IMR-90 (cell line): Measurements from ENCODE around the gene ZFHX3. TPM values are rescaled to one million over a fixed set of nuclear protein-coding genes. Genes with fewer than 3 reads are reported as not detected.

ENCODE experiments used
- ATAC-seq: fragments of 200-7000 bp; cut with Tn5 transposase; 2 replicates; pipeline ENCODE4 v1.9.1; 2020; ENCODE audit warnings: low read depth, mild to moderate bottlenecking, moderate library complexity
- BruUV-seq: library from RNA; stranded (reverse); fragments of 400-500 nt; replicated peaks from 2 replicates; lab custom pipeline; 2021; lab: Mats Ljungman, UMichigan
- CTCF ChIA-PET: fragments of 300-600 bp; formaldehyde crosslinking; extraction: SDS; loops from one replicate; lab custom pipeline; 2021; ENCODE audit warnings: antibody characterized with exemption; lab: Yijun Ruan, JAX
- POLR2A ChIA-PET: fragments of 300-600 bp; sonication (Branson Sonifier 250); formaldehyde crosslinking; loops from one replicate; lab custom pipeline; 2022; ENCODE audit warnings: antibody characterized with exemption; ENCODE audit not compliant: unreplicated experiment; lab: Charles Lee
- DNase-seq: peaks from one replicate; pipeline ENCODE4 v3.0.0; 2013
- H2AFZ ChIP-seq: replicated peaks from 2 replicates; pipeline ENCODE3; 2013; ENCODE audit warnings: low read length, mild to moderate bottlenecking; ENCODE audit not compliant: poor library complexity
- H2AK5ac ChIP-seq: 2 replicates; pipeline ENCODE4 v1.6.1; 2013; ENCODE audit warnings: low read depth, low read length, inconsistent platforms
- H2AK9ac ChIP-seq: replicated peaks from 2 replicates; pipeline ENCODE3; 2013; ENCODE audit warnings: mild to moderate bottlenecking, low read depth, low read length, moderate library complexity; ENCODE audit not compliant: poor library complexity
- H2BK120ac ChIP-seq: 2 replicates; pipeline ENCODE4 v1.6.1; 2013; ENCODE audit warnings: low read depth, low read length, inconsistent platforms
- H2BK15ac ChIP-seq: 3 replicates; pipeline ENCODE4 v1.6.1; 2013; ENCODE audit warnings: low read depth, low read length, inconsistent platforms
- H2BK20ac ChIP-seq: 2 replicates; pipeline ENCODE4 v1.6.1; 2013; ENCODE audit warnings: low read depth, mild to moderate bottlenecking, inconsistent platforms, low read length, moderate library complexity
- H2BK5ac ChIP-seq: 2 replicates; pipeline ENCODE4 v1.6.1; 2013; ENCODE audit warnings: mild to moderate bottlenecking, low read depth, low read length, inconsistent platforms; ENCODE audit not compliant: poor library complexity, severe bottlenecking
- H3K14ac ChIP-seq: replicated peaks from 2 replicates; pipeline ENCODE4 v1.6.1; 2013; ENCODE audit warnings: low read depth, low read length, inconsistent platforms
- H3K18ac ChIP-seq: 2 replicates; pipeline ENCODE4 v1.6.1; 2013; ENCODE audit warnings: low read depth, low read length, control low read depth
- H3K23ac ChIP-seq: 2 replicates; pipeline ENCODE4 v1.6.1; 2013; ENCODE audit warnings: low read depth, low read length, inconsistent platforms
- H3K27ac ChIP-seq: 2 replicates; pipeline ENCODE4 v1.5.1; 2013; ENCODE audit warnings: mild to moderate bottlenecking, control low read depth, low read length; ENCODE audit not compliant: insufficient read depth
- H3K27me3 ChIP-seq: 2 replicates; pipeline ENCODE4 v1.6.1; 2013; ENCODE audit warnings: low read length; ENCODE audit not compliant: control insufficient read depth, insufficient read depth
- H3K36me3 ChIP-seq: 2 replicates; pipeline ENCODE4 v1.6.1; 2013; ENCODE audit warnings: low read length, mixed read lengths; ENCODE audit not compliant: control insufficient read depth, insufficient read depth
- H3K4ac ChIP-seq: 2 replicates; pipeline ENCODE4 v1.6.1; 2013; ENCODE audit warnings: low read depth, low read length, inconsistent platforms
- H3K4me1 ChIP-seq: 2 replicates; pipeline ENCODE4 v1.6.1; 2013; ENCODE audit warnings: low read length, mixed read lengths; ENCODE audit not compliant: control insufficient read depth, insufficient read depth
- H3K4me2 ChIP-seq: 2 replicates; pipeline ENCODE4 v1.6.1; 2013; ENCODE audit warnings: low read depth, mild to moderate bottlenecking, control low read depth, low read length, moderate library complexity
- H3K4me3 ChIP-seq: 2 replicates; pipeline ENCODE4 v1.5.1; 2013; ENCODE audit warnings: low read depth, mild to moderate bottlenecking, control low read depth, low read length, moderate library complexity; ENCODE audit not compliant: insufficient read depth
- H3K56ac ChIP-seq: 2 replicates; pipeline ENCODE4 v1.6.1; 2013; ENCODE audit warnings: low read length, inconsistent platforms; ENCODE audit not compliant: insufficient read depth; ENCODE audit errors: extremely low read depth
- H3K79me1 ChIP-seq, 2 experiments: 2 replicates each; pipeline ENCODE4 v1.6.1; 2013; ENCODE audit warnings: low read length in 2 of 2, inconsistent platforms in 1 of 2, low read depth in 1 of 2
- H3K9ac ChIP-seq: 2 replicates; pipeline ENCODE4 v1.6.1; 2013; ENCODE audit warnings: low read depth, low read length, control low read depth
- H3K9me1 ChIP-seq: 2 replicates; pipeline ENCODE4 v1.6.1; 2013; ENCODE audit warnings: low read length, inconsistent platforms; ENCODE audit not compliant: insufficient read depth
- H3K9me3 ChIP-seq: 2 replicates; pipeline ENCODE4 v1.6.1; 2013; ENCODE audit warnings: low read length; ENCODE audit not compliant: control insufficient read depth, insufficient read depth
- H4K20me1 ChIP-seq: 2 replicates; pipeline ENCODE4 v1.6.1; 2013; ENCODE audit warnings: low read length, inconsistent platforms; ENCODE audit not compliant: insufficient read depth
- H4K5ac ChIP-seq: 2 replicates; pipeline ENCODE4 v1.6.1; 2013; ENCODE audit warnings: mild to moderate bottlenecking, low read depth, low read length, control low read depth
- H4K8ac ChIP-seq, 2 experiments: 2 replicates each; pipeline ENCODE4 v1.6.1; 2013; ENCODE audit warnings: low read depth in 2 of 2, low read length in 2 of 2, control low read depth in 1 of 2, inconsistent platforms in 1 of 2
- H4K91ac ChIP-seq: 2 replicates; pipeline ENCODE4 v1.6.1; 2013; ENCODE audit warnings: low read depth, low read length, inconsistent platforms; ENCODE audit not compliant: insufficient read depth
- BHLHE40 ChIP-seq: fragments of 150-350 bp; IDR thresholded peaks from 2 replicates; pipeline ENCODE4 v1.6.1; 2016; ENCODE audit warnings: mild to moderate bottlenecking, low read depth, low read length
- CHD1 ChIP-seq: IDR thresholded peaks from 2 replicates; pipeline ENCODE4 v1.6.1; 2012; ENCODE audit warnings: low read depth, low read length, improper control_type of control experiment
- FOS ChIP-seq: fragments of 150-350 bp; IDR thresholded peaks from 2 replicates; pipeline ENCODE4 v1.6.1; 2016; ENCODE audit warnings: low read depth, low read length
- MAFK ChIP-seq: IDR thresholded peaks from 2 replicates; pipeline ENCODE4 v1.6.1; 2012; ENCODE audit warnings: low read depth, low read length, improper control_type of control experiment
- MXI1 ChIP-seq: IDR thresholded peaks from 2 replicates; pipeline ENCODE4 v1.6.1; 2012; ENCODE audit warnings: low read depth, mild to moderate bottlenecking, low read length, moderate library complexity, borderline replicate concordance
- NFE2L2 ChIP-seq: fragments of 150-350 bp; IDR thresholded peaks from 2 replicates; pipeline ENCODE4 v1.6.1; 2016; ENCODE audit warnings: low read depth, mild to moderate bottlenecking, low read length
- RCOR1 ChIP-seq: IDR thresholded peaks from 2 replicates; pipeline ENCODE4 v1.6.1; 2012; ENCODE audit warnings: mild to moderate bottlenecking, low read length, improper control_type of control experiment; ENCODE audit not compliant: insufficient replicate concordance
- RFX5 ChIP-seq: IDR thresholded peaks from 2 replicates; pipeline ENCODE4 v1.8.0; 2012; ENCODE audit warnings: low read depth, mild to moderate bottlenecking, low read length, moderate library complexity
- SMC3 ChIP-seq: fragments of 150-350 bp; IDR thresholded peaks from 2 replicates; pipeline ENCODE4 v1.6.1; 2016; ENCODE audit warnings: low read depth, mild to moderate bottlenecking, antibody characterized with exemption, low read length, moderate library complexity
- WGBS, 2 experiments: methylation state at CpG; one replicate each; pipeline versions ENCODE4 v1.1.5 to v1.1.7; 2013; ENCODE audit warnings: missing lambda C conversion rate in 2 of 2; ENCODE audit not compliant: insufficient read length in 1 of 2; ENCODE audit errors: extremely low coverage in 2 of 2; 5-methylcytosine and 5-hydroxymethylcytosine counted together
- dilution Hi-C: fragments of 300-500 bp; cut with HindIII; formaldehyde crosslinking; loops from one replicate; pipeline ENCODE4 v1.14.3; 2018; ENCODE audit warnings: low sequenced_read_pairs; ENCODE audit not compliant: unreplicated experiment
- in situ Hi-C: fragments of 300-500 bp; cut with MboI; formaldehyde crosslinking; loops from 3 replicates; pipeline ENCODE4 v1.14.3; 2019; ENCODE audit warnings: low sequenced_read_pairs, inconsistent platforms, mixed read lengths
- intact Hi-C: fragments of 100-400 bp; cut with micrococcal nuclease; formaldehyde crosslinking; loops from 2 replicates; pipeline ENCODE4 v1.10.0; 2022
- polyA plus RNA-seq, 3 experiments: library from polyadenylated mRNA; depleted of rRNA; stranded (reverse); fragments of >200 nt; gene quantifications; 2 replicates each; pipeline ENCODE4 v1.2.3, GENCODE V29; 2012; ENCODE audit warnings: low replicate concordance in 1 of 3
- total RNA-seq: library from RNA; depleted of rRNA; stranded (reverse); fragments of >200 nt; gene quantifications from 2 replicates; pipeline ENCODE4 v1.2.3, GENCODE V29; 2012
- TF ChIP-seq, protein P1 (sequence below): fragments of 150-350 bp; IDR thresholded peaks from 2 replicates; pipeline ENCODE4 v1.6.1; 2016; ENCODE audit warnings: low read depth, mild to moderate bottlenecking, low read length, moderate library complexity, borderline replicate concordance
- TF ChIP-seq, protein P2 (sequence below): conservative IDR thresholded peaks from 2 replicates; pipeline ENCODE4 v1.5.1; 2012; ENCODE audit warnings: mild to moderate bottlenecking, low read depth, low read length, improper control_type of control experiment

Gene ZFHX3
- total and polyA plus RNA-seq, 2 of the 4 experiments (the other 2 are of a cell fraction): 1.4 to 1.7 TPM

DNA sequence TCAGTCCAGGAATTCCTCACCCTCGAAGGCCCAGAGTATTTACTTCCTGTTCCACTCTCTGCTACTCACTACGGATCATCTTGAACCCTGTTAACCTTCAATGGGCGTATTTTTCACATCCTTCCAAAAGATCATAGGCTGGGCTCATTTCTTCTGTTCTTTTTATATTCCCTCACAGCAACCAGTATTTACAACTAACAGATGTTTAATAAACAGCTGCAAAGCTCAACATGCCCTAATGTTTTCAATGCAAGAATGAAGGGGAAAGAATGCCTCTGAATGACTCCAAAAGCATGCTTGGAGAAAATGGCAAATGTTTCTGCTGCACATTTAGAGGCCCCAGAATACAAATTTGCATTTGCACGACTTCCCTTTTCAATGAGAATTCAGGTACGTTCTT, 174.9 kb downstream of the ZFHX3 start:
- Histone ChIP-seq H4K5ac (no peak overlapping the region), H3K4me1 (peaks cover 19% of the 10 kb centered on the region), H4K8ac (no peak overlapping the region), H3K18ac (no peak overlapping the region), H3K9me3 (no peaks in the 10 kb centered on the region), H3K36me3 (no peaks in the 10 kb centered on the region), H3K4ac (no peak overlapping the region), H2BK120ac (no peak overlapping the region), H3K27me3 (no peaks in the 10 kb centered on the region), H3K27ac (no peak overlapping the region), H2BK20ac (no peak overlapping the region), H3K4me3 (no peak overlapping the region), H2AK5ac (no peak overlapping the region), H3K9ac (no peak overlapping the region), H3K4me2 (no peak overlapping the region), H3K23ac (no peak overlapping the region), H4K91ac (no peak overlapping the region), H2AFZ (no peak overlapping the region), H4K20me1 (no peaks in the 10 kb centered on the region; the same call in 1 of the 2 replicates), H2BK15ac (no peak overlapping the region), H3K56ac (no peak overlapping the region), H3K14ac (no peak overlapping the region), H2BK5ac (no peak overlapping the region), H3K9me1 (peaks cover 5% of the 10 kb centered on the region), H3K79me1 (peaks cover 17 to 38% of the 10 kb centered on the region in 2 experiments; a peak in 3 of 4 replicates), H2AK9ac (no peak overlapping the region)
- TF ChIP-seq MXI1 (no peak), NFE2L2 (no peak), SMC3 (no peak), RCOR1 (no peak), MAFK (no peak), CHD1 (no peak), BHLHE40 (no peak), FOS (no peak), RFX5 (no peak)
- TF ChIP-seq, protein P1, sequence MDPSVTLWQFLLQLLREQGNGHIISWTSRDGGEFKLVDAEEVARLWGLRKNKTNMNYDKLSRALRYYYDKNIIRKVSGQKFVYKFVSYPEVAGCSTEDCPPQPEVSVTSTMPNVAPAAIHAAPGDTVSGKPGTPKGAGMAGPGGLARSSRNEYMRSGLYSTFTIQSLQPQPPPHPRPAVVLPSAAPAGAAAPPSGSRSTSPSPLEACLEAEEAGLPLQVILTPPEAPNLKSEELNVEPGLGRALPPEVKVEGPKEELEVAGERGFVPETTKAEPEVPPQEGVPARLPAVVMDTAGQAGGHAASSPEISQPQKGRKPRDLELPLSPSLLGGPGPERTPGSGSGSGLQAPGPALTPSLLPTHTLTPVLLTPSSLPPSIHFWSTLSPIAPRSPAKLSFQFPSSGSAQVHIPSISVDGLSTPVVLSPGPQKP: no peak
- TF ChIP-seq, protein P2, sequence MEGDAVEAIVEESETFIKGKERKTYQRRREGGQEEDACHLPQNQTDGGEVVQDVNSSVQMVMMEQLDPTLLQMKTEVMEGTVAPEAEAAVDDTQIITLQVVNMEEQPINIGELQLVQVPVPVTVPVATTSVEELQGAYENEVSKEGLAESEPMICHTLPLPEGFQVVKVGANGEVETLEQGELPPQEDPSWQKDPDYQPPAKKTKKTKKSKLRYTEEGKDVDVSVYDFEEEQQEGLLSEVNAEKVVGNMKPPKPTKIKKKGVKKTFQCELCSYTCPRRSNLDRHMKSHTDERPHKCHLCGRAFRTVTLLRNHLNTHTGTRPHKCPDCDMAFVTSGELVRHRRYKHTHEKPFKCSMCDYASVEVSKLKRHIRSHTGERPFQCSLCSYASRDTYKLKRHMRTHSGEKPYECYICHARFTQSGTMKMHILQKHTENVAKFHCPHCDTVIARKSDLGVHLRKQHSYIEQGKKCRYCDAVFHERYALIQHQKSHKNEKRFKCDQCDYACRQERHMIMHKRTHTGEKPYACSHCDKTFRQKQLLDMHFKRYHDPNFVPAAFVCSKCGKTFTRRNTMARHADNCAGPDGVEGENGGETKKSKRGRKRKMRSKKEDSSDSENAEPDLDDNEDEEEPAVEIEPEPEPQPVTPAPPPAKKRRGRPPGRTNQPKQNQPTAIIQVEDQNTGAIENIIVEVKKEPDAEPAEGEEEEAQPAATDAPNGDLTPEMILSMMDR: no peak
- in situ Hi-C loops (no loop called here), intact Hi-C loops (no loop called here), dilution Hi-C loops (no loop called here)
- WGBS, 2 experiments: 36% methylated on average over 2 of the region's 5 CpGs; no CpG with 5 or more reads in 1 of the 2 experiments
- POLR2A ChIA-PET: interaction anchor here (0.6 kb wide), 1 partner anchor 179 kb away, joined by 4 read pairs; no protein-coding TSS in a partner anchor
- no peak for ATAC-seq
- DNase-seq: no peak
- no TSS peak for BruUV-seq
- CTCF ChIA-PET: no interaction called here
